Vagina (tissue), 2 donors: ENCODE data around the gene CALML3. TPM values are rescaled to one million over a fixed set of nuclear protein-coding genes. Genes with fewer than 3 reads are reported as not detected.

Experiments
- DNase-seq, 2 donors: peaks; one replicate each; pipeline ENCODE4 v3.0.0-alpha.2; 2017; ENCODE audit errors: extremely low spot score in 2 of 2
- H3K27ac ChIP-seq: fragments of 200-600 bp; sonication (generic); one replicate; pipeline ENCODE4 v1.5.1; 2019
- H3K27me3 ChIP-seq: fragments of 200-600 bp; sonication (generic); one replicate; pipeline ENCODE4 v1.5.1; 2019
- H3K36me3 ChIP-seq, 2 donors: fragments of 200-600 bp; sonication (generic); one replicate each; pipeline ENCODE4 v1.5.1; 2017 to 2019
- H3K4me1 ChIP-seq: fragments of 200-600 bp; sonication (generic); one replicate; pipeline ENCODE4 v1.5.1; 2019
- H3K4me3 ChIP-seq, 2 donors: fragments of 200-600 bp; sonication (generic); 1 replicate in 1 of 2; 2 replicates in 1 of 2; pipeline ENCODE4 v1.5.1; 2016 to 2019
- H3K9me3 ChIP-seq: fragments of 200-600 bp; sonication (generic); one replicate; pipeline ENCODE4 v1.5.1; 2019
- CTCF ChIP-seq, 3 experiments: fragments of 450-650 bp in 2 of 3; fragments of 200-600 bp in 1 of 3; sonication (generic) in 1 of 3; IDR thresholded peaks; one replicate each; pipeline ENCODE4 v1.5.1; 2017 to 2019; ENCODE audit warnings: antibody characterized with exemption in 3 of 3, mild to moderate bottlenecking in 2 of 3, moderate library complexity in 2 of 3
- POLR2A ChIP-seq, 2 donors: fragments of 450-650 bp; IDR thresholded peaks; one replicate each; pipeline ENCODE4 v1.6.1; 2017; ENCODE audit warnings: antibody characterized with exemption in 2 of 2, mild to moderate bottlenecking in 2 of 2, moderate library complexity in 2 of 2
- POLR2AphosphoS5 ChIP-seq, 2 donors: sonication (generic); formaldehyde crosslinking; IDR thresholded peaks; one replicate each; pipeline ENCODE4 v1.9.0; 2017; ENCODE audit warnings: antibody characterized with exemption in 2 of 2, mild to moderate bottlenecking in 2 of 2, low read depth in 1 of 2; ENCODE audit not compliant: insufficient read depth in 1 of 2
- intact Hi-C: fragments of 100-400 bp; cut with DNase I; formaldehyde crosslinking; loops from one replicate; pipeline ENCODE4 v1.15.1; 2023
- total RNA-seq: library from RNA; depleted of rRNA; stranded (reverse); fragments of >200 nt; gene quantifications from one replicate; pipeline ENCODE4 v1.2.3, GENCODE V29; 2016

Gene CALML3
- total RNA-seq, 1 donor from 2014 or later: 50.6 TPM

GRCh38 chr10:5542100-5542499 is 17.3 kb downstream of the CALML3 start:
- no peaks in the 10 kb centered on the region for H3K36me3 ChIP-seq
- intact Hi-C loops: no loop called here
- peaks cover 4% of the 10 kb centered on the region for H3K9me3 ChIP-seq
- TF ChIP-seq CTCF (IDR thresholded peaks at IDR 0.05): no peak
- TF ChIP-seq POLR2A (IDR thresholded peaks at IDR 0.05): no peak
- H3K27me3 ChIP-seq: no peaks in the 10 kb centered on the region
- peaks cover 31% of the 10 kb centered on the region for H3K4me1 ChIP-seq
- DNase-seq: no peak
- H3K27ac ChIP-seq: no peak overlapping the region
- H3K4me3 ChIP-seq: no peak overlapping the region

DNA sequence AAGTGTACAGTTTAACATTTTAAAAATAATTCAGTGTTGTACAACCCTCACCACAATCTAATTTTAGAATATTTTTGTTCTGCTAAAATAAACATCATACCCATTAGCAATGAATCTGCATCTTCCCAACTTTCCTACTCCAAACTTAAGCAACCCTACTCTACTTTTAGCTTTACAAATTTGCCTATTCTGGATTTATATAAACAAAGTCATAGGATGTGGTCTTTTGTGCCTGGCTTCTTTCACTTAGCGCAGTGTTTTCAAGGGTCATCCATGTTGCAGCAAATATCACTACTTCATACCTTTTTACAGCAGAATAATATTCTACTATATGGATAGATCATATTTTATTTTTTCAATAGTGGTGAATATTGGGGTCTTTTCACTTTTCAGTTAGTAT is 18.9 kb downstream of the CALML3 start:
- no peaks in the 10 kb centered on the region for H3K36me3 ChIP-seq
- peaks cover 44% of the 10 kb centered on the region for H3K4me1 ChIP-seq
- H3K27me3 ChIP-seq: no peaks in the 10 kb centered on the region
- no peak overlapping the region for H3K27ac ChIP-seq
- H3K9me3 ChIP-seq: peaks cover 4% of the 10 kb centered on the region
- no peak for DNase-seq
- no peak for TF ChIP-seq CTCF (IDR thresholded peaks at IDR 0.05)
- no peak for TF ChIP-seq POLR2A (IDR thresholded peaks at IDR 0.05)
- peak in 1 of 2 donors; percentile 21 for TF ChIP-seq POLR2AphosphoS5 (IDR thresholded peaks at IDR 0.05; ENCODE audit: insufficient read depth in 1 of 2, low read depth in 1 of 2)
- intact Hi-C loops: no loop called here
- no peak overlapping the region for H3K4me3 ChIP-seq

DNA sequence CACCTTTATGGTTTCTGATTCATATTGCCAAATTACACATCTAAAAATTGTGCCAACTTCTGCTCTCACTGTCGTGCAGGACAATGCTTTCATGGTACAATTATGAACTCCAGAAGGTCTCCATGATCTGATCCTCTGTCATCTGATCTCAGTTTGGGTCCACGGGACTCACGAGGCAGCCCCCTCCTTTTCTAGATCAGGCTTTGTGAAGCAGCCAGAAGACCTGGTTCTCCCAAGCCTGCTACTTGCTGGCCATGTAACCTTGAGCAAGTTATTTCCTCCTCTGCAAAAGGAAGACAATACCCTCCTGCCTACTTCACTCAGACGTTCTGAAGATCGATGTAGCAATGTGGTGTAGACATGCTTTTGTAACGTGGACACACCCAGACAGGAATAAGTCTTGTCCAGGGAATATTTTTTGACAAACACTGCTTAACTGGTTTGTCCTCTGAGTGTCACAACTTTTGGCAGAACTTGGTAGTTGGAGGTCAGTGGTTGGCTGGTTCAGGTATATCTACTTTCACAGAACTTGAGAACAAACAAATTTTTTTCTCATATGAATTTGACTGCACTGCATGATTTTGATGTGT is 19.6 kb downstream of the CALML3 start:
- Histone ChIP-seq H3K9me3 (peaks cover 4% of the 10 kb centered on the region), H3K4me1 (peaks cover 45% of the 10 kb centered on the region), H3K27ac (no peak overlapping the region), H3K36me3 (no peaks in the 10 kb centered on the region), H3K27me3 (no peaks in the 10 kb centered on the region), H3K4me3 (no peak overlapping the region)
- no peak for TF ChIP-seq POLR2A (IDR thresholded peaks at IDR 0.05)
- DNase-seq: no peak
- intact Hi-C loops: no loop called here

- Histone ChIP-seq H3K4me1 (peaks cover 47% of the 10 kb centered on the region), H3K9me3 (peaks cover 4% of the 10 kb centered on the region), H3K27me3 (no peaks in the 10 kb centered on the region), H3K36me3 (no peaks in the 10 kb centered on the region), H3K4me3 (no peak overlapping the region), H3K27ac (peak overlapping the region; percentile 86)
- TF ChIP-seq POLR2A (IDR thresholded peaks at IDR 0.05) (no peak), POLR2AphosphoS5 (IDR thresholded peaks at IDR 0.05; ENCODE audit: insufficient read depth in 1 of 2, low read depth in 1 of 2) (no peak), CTCF (IDR thresholded peaks at IDR 0.05) (no peak)
- intact Hi-C loops: no loop called here
- no peak for DNase-seq
Measured at GRCh38 chr10:5545011-5545410, 20.2 kb downstream of the CALML3 start.

- intact Hi-C loops: no loop called here
- TF ChIP-seq POLR2A (IDR thresholded peaks at IDR 0.05) (no peak), POLR2AphosphoS5 (IDR thresholded peaks at IDR 0.05; ENCODE audit: insufficient read depth in 1 of 2, low read depth in 1 of 2) (no peak), CTCF (IDR thresholded peaks at IDR 0.05) (no peak)
- DNase-seq: no peak
- Histone ChIP-seq H3K9me3 (peaks cover 4% of the 10 kb centered on the region), H3K27me3 (no peaks in the 10 kb centered on the region), H3K27ac (peak overlapping the region; percentile 86), H3K4me1 (peaks cover 47% of the 10 kb centered on the region), H3K36me3 (no peaks in the 10 kb centered on the region), H3K4me3 (no peak overlapping the region)
Measured at GRCh38 chr10:5545426-5545777, 20.6 kb downstream of the CALML3 start.
